ENCODE data around the gene FAM174B.

FAM174B gene

GRCh38 chr15:92599394-92599970 lies 56.1 kb downstream of the FAM174B start:
- DNase-seq (ENCODE audit: low spot score): peak; percentile 60

- DNase-seq (ENCODE audit: low spot score): no peak
These were observed 58.0 kb downstream of the FAM174B start for GRCh38 chr15:92597548-92597947.

- no peak for DNase-seq (ENCODE audit: low spot score)
These were observed 59.0 kb downstream of the FAM174B start for GRCh38 chr15:92596623-92597022.

GRCh38 chr15:92595506-92596381 lies 59.8 kb downstream of the FAM174B start:
- no peak for DNase-seq (ENCODE audit: low spot score)

GRCh38 chr15:92591275-92591674 lies 64.3 kb downstream of the FAM174B start:
- no peak for DNase-seq (ENCODE audit: low spot score)

- DNase-seq (ENCODE audit: low spot score): no peak
These were observed 68.6 kb downstream of the FAM174B start for GRCh38 chr15:92586966-92587365.

GRCh38 chr15:92586383-92586942 lies 69.1 kb downstream of the FAM174B start:
- no peak for DNase-seq (ENCODE audit: low spot score)

- DNase-seq (ENCODE audit: low spot score): no peak
These were observed 71.5 kb downstream of the FAM174B start for GRCh38 chr15:92584105-92584504.

- no peak for DNase-seq (ENCODE audit: low spot score)
These were observed 72.2 kb downstream of the FAM174B start for GRCh38 chr15:92583096-92584034.

- DNase-seq (ENCODE audit: low spot score): no peak
These were observed 73.4 kb downstream of the FAM174B start for GRCh38 chr15:92582206-92582605.

- no peak for DNase-seq (ENCODE audit: low spot score)
These were observed 74.6 kb downstream of the FAM174B start for GRCh38 chr15:92580933-92581445.

- DNase-seq (ENCODE audit: low spot score): no peak
These were observed 75.1 kb downstream of the FAM174B start for GRCh38 chr15:92580521-92580920.

- DNase-seq (ENCODE audit: low spot score): no peak
These were observed 75.6 kb downstream of the FAM174B start for GRCh38 chr15:92579931-92580470.

- DNase-seq (ENCODE audit: low spot score): no peak
These were observed 76.1 kb downstream of the FAM174B start for GRCh38 chr15:92579486-92579885.

- no peak for DNase-seq (ENCODE audit: low spot score)
These were observed 77.3 kb downstream of the FAM174B start for GRCh38 chr15:92578096-92578835.

- DNase-seq (ENCODE audit: low spot score): no peak
These were observed 78.9 kb downstream of the FAM174B start for GRCh38 chr15:92576597-92577200.

GRCh38 chr15:92574566-92574965 lies 81.0 kb downstream of the FAM174B start:
- no peak for DNase-seq (ENCODE audit: low spot score)

GRCh38 chr15:92574161-92574560 lies 81.4 kb downstream of the FAM174B start:
- no peak for DNase-seq (ENCODE audit: low spot score)

- no peak for DNase-seq (ENCODE audit: low spot score)
These were observed 83.8 kb downstream of the FAM174B start for GRCh38 chr15:92571824-92572223.

- no peak for DNase-seq (ENCODE audit: low spot score)
These were observed 85.2 kb downstream of the FAM174B start for GRCh38 chr15:92570391-92570790.
